Ishikawa (cell line): Measurements from ENCODE around the gene RCE1.

Experiments used
- CEBPB ChIP-seq: IDR thresholded peaks from 2 replicates; pipeline ENCODE4 v1.6.1; 2012
- CREB1 ChIP-seq: IDR thresholded peaks from 2 replicates; pipeline ENCODE4 v1.6.1; 2012; ENCODE audit warnings: low read depth
- EGR1 ChIP-seq: IDR thresholded peaks from 2 replicates; pipeline ENCODE4 v1.6.1; 2012
- EP300 ChIP-seq: IDR thresholded peaks from 2 replicates; pipeline ENCODE4 v1.6.1; 2012; ENCODE audit warnings: borderline replicate concordance
- FOXM1 ChIP-seq: IDR thresholded peaks from 2 replicates; pipeline ENCODE4 v1.6.1; 2012; ENCODE audit warnings: low read depth, borderline replicate concordance
- MAX ChIP-seq: IDR thresholded peaks from 2 replicates; pipeline ENCODE4 v1.6.1; 2012
- NFIC ChIP-seq: IDR thresholded peaks from 2 replicates; pipeline ENCODE4 v1.6.1; 2012
- RAD21 ChIP-seq: IDR thresholded peaks from 2 replicates; pipeline ENCODE4 v1.6.1; 2012; ENCODE audit warnings: low read depth
- TAF1 ChIP-seq: IDR thresholded peaks from 2 replicates; pipeline ENCODE4 v1.6.1; 2012; ENCODE audit warnings: low read depth, mild to moderate bottlenecking
- TCF12 ChIP-seq: IDR thresholded peaks from 2 replicates; pipeline ENCODE4 v1.6.1; 2012; ENCODE audit warnings: low read depth
- TEAD4 ChIP-seq: IDR thresholded peaks from 2 replicates; pipeline ENCODE4 v1.6.1; 2012
- YY1 ChIP-seq: IDR thresholded peaks from 2 replicates; pipeline ENCODE4 v1.6.1; 2012; ENCODE audit warnings: low read depth
- ZBTB7A ChIP-seq: IDR thresholded peaks from 2 replicates; pipeline ENCODE4 v1.6.1; 2012; ENCODE audit warnings: low read depth
- TF ChIP-seq, protein P1 (sequence below): IDR thresholded peaks from 2 replicates; pipeline ENCODE4 v1.6.1; 2012; ENCODE audit warnings: low read depth, mild to moderate bottlenecking
- TF ChIP-seq, protein P2 (sequence below): IDR thresholded peaks from 2 replicates; pipeline ENCODE4 v1.6.1; 2012

The RCE1 gene

GRCh38 chr11:66868082-66868725 is 25.0 kb downstream of the RCE1 start:
- TF ChIP-seq TEAD4 (no peak), TCF12 (no peak), NFIC (no peak), ZBTB7A (no peak), CEBPB (no peak), EP300 (no peak), EGR1 (no peak), MAX (no peak), RAD21 (no peak), CREB1 (no peak), TAF1 (no peak), FOXM1 (no peak)
- TF ChIP-seq, protein P1, sequence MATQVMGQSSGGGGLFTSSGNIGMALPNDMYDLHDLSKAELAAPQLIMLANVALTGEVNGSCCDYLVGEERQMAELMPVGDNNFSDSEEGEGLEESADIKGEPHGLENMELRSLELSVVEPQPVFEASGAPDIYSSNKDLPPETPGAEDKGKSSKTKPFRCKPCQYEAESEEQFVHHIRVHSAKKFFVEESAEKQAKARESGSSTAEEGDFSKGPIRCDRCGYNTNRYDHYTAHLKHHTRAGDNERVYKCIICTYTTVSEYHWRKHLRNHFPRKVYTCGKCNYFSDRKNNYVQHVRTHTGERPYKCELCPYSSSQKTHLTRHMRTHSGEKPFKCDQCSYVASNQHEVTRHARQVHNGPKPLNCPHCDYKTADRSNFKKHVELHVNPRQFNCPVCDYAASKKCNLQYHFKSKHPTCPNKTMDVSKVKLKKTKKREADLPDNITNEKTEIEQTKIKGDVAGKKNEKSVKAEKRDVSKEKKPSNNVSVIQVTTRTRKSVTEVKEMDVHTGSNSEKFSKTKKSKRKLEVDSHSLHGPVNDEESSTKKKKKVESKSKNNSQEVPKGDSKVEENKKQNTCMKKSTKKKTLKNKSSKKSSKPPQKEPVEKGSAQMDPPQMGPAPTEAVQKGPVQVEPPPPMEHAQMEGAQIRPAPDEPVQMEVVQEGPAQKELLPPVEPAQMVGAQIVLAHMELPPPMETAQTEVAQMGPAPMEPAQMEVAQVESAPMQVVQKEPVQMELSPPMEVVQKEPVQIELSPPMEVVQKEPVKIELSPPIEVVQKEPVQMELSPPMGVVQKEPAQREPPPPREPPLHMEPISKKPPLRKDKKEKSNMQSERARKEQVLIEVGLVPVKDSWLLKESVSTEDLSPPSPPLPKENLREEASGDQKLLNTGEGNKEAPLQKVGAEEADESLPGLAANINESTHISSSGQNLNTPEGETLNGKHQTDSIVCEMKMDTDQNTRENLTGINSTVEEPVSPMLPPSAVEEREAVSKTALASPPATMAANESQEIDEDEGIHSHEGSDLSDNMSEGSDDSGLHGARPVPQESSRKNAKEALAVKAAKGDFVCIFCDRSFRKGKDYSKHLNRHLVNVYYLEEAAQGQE: no peak
- TF ChIP-seq, protein P2, sequence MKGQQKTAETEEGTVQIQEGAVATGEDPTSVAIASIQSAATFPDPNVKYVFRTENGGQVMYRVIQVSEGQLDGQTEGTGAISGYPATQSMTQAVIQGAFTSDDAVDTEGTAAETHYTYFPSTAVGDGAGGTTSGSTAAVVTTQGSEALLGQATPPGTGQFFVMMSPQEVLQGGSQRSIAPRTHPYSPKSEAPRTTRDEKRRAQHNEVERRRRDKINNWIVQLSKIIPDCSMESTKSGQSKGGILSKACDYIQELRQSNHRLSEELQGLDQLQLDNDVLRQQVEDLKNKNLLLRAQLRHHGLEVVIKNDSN: no peak

DNA sequence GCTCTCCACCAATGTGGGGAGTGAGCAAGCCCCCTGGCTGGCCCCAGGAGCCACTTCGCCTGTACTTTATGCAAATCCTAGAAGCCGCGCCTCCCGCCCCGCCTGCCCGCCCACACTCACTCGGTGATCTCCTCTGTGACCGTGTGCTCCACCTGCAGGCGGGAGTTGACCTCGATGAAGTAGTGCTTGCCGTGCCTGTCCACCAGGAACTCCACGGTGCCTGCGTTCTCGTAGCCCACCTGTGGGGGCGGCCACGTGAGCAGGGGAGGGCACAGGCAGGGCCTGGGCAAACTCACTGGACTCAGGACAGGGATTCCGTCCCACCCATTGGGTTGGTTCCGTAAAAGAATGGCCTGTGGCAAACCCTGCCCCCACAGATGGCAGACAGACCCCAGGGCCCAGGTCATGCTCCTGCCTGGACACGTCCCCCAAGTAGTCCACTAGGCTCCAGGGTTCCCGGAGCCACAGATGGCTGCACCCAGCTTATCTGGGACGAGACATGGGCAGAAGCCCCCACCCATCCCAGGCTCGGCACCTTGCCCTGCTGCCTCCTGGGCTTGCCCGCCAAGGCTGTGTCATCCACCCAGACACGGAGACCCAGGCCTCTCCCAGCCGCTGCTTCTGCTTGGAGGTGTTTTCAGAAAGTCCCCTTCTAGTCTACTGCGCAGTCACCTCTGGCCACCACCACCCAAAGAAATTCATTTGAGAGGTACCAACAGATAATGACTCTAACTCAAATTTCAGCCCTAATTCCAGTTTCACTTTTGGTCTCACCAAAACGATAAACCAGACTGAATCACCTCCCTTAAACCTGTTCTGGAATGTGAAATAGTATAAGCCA is 25.7 kb downstream of the RCE1 start:
- TF ChIP-seq NFIC: no peak
- peak; percentile 72; the same call in 1 of the 2 replicates for TF ChIP-seq MAX
- no peak for TF ChIP-seq EP300
- TF ChIP-seq CEBPB: no peak
- TF ChIP-seq, protein P2: peak; percentile 48
- no peak for TF ChIP-seq TCF12
- no peak for TF ChIP-seq TAF1
- TF ChIP-seq EGR1: peak; percentile 85
- peak; percentile 51 for TF ChIP-seq RAD21
- no peak for TF ChIP-seq FOXM1
- no peak for TF ChIP-seq CREB1
- no peak for TF ChIP-seq YY1
- TF ChIP-seq TEAD4: no peak
- no peak; the same call in 1 of the 2 replicates for TF ChIP-seq ZBTB7A
- TF ChIP-seq, protein P1: no peak

- TF ChIP-seq FOXM1 (no peak), CREB1 (no peak), RAD21 (no peak), EP300 (no peak), TAF1 (no peak), ZBTB7A (no peak), TEAD4 (no peak), MAX (no peak), CEBPB (no peak), YY1 (no peak), NFIC (no peak), EGR1 (no peak), TCF12 (no peak)
- TF ChIP-seq, protein P2: no peak
- TF ChIP-seq, protein P1: no peak
Measured at GRCh38 chr11:66869567-66869870, 26.3 kb downstream of the RCE1 start.
